Hematopoietic multipotent progenitor cell treated with erythropoietin and hydrocortisone succinate and interleukin-3 and kit ligand, for 17 days (in vitro differentiated cells): ENCODE measurements around the gene BCL2.
"Not testable (repeated sequence)": the region's sequence is repeated elsewhere in the genome, so short reads cannot be mapped to it uniquely, and the experiment has no call there.

Experiments used
- DNase-seq: peaks from one replicate; pipeline ENCODE4 v3.0.0-alpha.2; 2015; ENCODE audit warnings: low spot score

The BCL2 gene

GRCh38 chr18:63198868-63199742, 120.5 kb downstream of the BCL2 start:
- DNase-seq = no peak

- no peak for DNase-seq
These were observed 121.3 kb downstream of the BCL2 start for GRCh38 chr18:63198098-63198760.

- no peak for DNase-seq
These were observed 122.2 kb downstream of the BCL2 start for GRCh38 chr18:63197246-63197869.

GRCh38 chr18:63195326-63196159, 124.0 kb downstream of the BCL2 start:
- DNase-seq = no peak

GRCh38 chr18:63192885-63193349, 126.7 kb downstream of the BCL2 start:
- DNase-seq = no peak

GRCh38 chr18:63192126-63192884, 127.3 kb downstream of the BCL2 start:
- DNase-seq = no peak

- no peak for DNase-seq
These were observed 128.2 kb downstream of the BCL2 start for GRCh38 chr18:63191413-63191812.

GRCh38 chr18:63190838-63191237, 128.7 kb downstream of the BCL2 start:
- not testable (repeated sequence) for DNase-seq

- DNase-seq = no peak
These were observed 129.8 kb downstream of the BCL2 start for GRCh38 chr18:63189817-63190216.

GRCh38 chr18:63189041-63189440, 130.5 kb downstream of the BCL2 start:
- no peak for DNase-seq

- no peak for DNase-seq
These were observed 131.6 kb downstream of the BCL2 start for GRCh38 chr18:63187791-63188460.

- DNase-seq = no peak
These were observed 132.4 kb downstream of the BCL2 start for GRCh38 chr18:63187223-63187574.

- DNase-seq = no peak
These were observed 132.9 kb downstream of the BCL2 start for GRCh38 chr18:63186520-63187222.

GRCh38 chr18:63185984-63186383, 133.6 kb downstream of the BCL2 start:
- no peak for DNase-seq

- DNase-seq = no peak
These were observed 135.4 kb downstream of the BCL2 start for GRCh38 chr18:63183952-63184770.

GRCh38 chr18:63183378-63183777, 136.2 kb downstream of the BCL2 start:
- no peak for DNase-seq

GRCh38 chr18:63182861-63183260, 136.7 kb downstream of the BCL2 start:
- DNase-seq = no peak

- no peak for DNase-seq
These were observed 137.2 kb downstream of the BCL2 start for GRCh38 chr18:63182310-63182772.

- DNase-seq = no peak
These were observed 137.8 kb downstream of the BCL2 start for GRCh38 chr18:63181706-63182309.
